Measurements from ENCODE around the gene B3GNT8. TPM values are rescaled to one million over a fixed set of nuclear protein-coding genes. Genes with fewer than 3 reads are reported as not detected.
A peak's percentile ranks its signal among the peaks of the same experiment; 100 is the strongest.

Gene B3GNT8
- total and polyA plus RNA-seq, 9 of the 15 experiments (the other 6 are each of a cell fraction or from before 2014, with no cell fraction given), result 0.11 to 2.9 (median 0.65) TPM; not detected in 2

DNA sequence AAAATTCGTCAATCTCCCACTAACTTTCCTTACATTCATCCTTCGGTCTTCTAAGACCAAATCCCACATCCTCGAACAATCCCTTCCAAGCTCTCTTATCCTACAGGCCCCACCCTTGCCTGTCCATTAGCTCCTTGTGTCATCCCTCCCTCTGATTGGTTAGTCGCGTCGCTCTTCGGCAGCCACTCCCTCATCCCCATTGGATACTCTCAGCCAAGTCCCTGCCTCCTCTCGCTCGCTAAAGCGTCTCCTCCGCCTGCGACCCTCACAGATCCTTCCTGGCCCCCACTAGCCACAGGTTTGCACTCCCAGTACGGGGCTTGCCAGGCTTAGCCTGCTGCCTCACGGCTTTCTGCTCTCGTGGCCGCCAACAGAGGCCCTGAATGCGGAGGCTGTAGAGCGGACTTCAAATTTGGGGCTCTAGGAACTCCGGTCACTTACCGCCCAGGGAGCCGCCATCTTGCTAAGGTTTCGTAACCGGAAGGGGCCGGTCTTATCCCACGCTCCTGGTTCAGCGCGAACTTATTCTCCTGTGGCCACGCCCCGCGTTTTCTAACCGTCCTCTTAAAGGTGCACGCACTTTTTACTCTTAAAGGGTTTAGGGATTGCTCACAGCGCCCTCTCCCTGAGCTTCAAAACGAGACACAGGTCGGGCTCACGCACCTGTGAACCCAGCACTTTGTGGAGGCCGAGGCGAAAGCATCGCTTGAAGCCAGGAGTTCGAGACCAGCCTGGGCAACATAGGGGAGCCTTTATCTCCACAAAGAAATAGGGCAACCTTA is 12.5 kb upstream of the B3GNT8 start, which contains the start of gene DMAC2:
TSS of gene DMAC2 (minus strand) at position 472 of the 782 bp plus-strand sequence. CDS start at position 459, 13 bp downstream.
- H2AFZ ChIP-seq (ENCODE audit: low read depth, low read length), result peak within 1 kb of the TSS; percentile 98
- no peaks in the 10 kb centered on the region for H3K9me3 ChIP-seq (replicated peaks; ENCODE audit: control insufficient read depth, insufficient read depth, low read depth, low read length)
- intact Hi-C loops (cut with micrococcal nuclease) (loop anchor here (2.0 to 10.0 kb wide), 4 partner anchors 75 to 235 kb away; partner anchors contain the start of genes B9D2 and HNRNPUL1), in situ Hi-C loops (cut with MboI) (no loop called here)
- peak; percentile 98 for ATAC-seq
- BruUV-seq (replicated peaks), result TSS peak; percentile 83
- no peaks in the 10 kb centered on the region for H3K9me1 ChIP-seq (ENCODE audit: control insufficient read depth, insufficient read depth, low read length)
- under 1% methylated on average over 40 of the region's 40 CpGs for WGBS (ENCODE audit: insufficient coverage, low coverage, missing lambda C conversion rate)
- ChIA-PET POLR2A (interaction anchor here (0.6 to 2.5 kb wide), 14 partner anchors 8 to 456 kb away, joined by 3 to 11 read pairs (median 4); partner anchors contain the start of genes B3GNT8 and HNRNPUL1), CTCF (ENCODE audit: low intra/inter-chr PET ratio) (no interaction called here)
- H3K4me3 ChIP-seq, result peak within 1 kb of the TSS; percentile 72
- H3K4me1 ChIP-seq (replicated peaks in 1 of 2; ENCODE audit: control insufficient read depth in 2 of 2, insufficient read depth in 2 of 2, low read length in 2 of 2), result peaks cover 6 to 23% of the 10 kb centered on the region in 2 experiments; a peak in 4 of 5 replicates
- FAIRE-seq, result peak; percentile 100
- H3K36me3 ChIP-seq (ENCODE audit: control insufficient read depth, insufficient read depth, low read length), result peaks cover 13% of the 10 kb centered on the region; the same call in 1 of the 3 replicates
- peak within 1 kb of the TSS; percentile 87 for H3K4me2 ChIP-seq (ENCODE audit: insufficient read depth, low read length)
- peaks cover 0 to 5% of the 10 kb centered on the region in 2 experiments; a peak in 2 of 5 replicates for H3K27me3 ChIP-seq (ENCODE audit: control insufficient read depth in 2 of 2, insufficient read depth in 2 of 2, low read length in 2 of 2)
- peak within 1 kb of the TSS; percentile 95 for H3K27ac ChIP-seq (ENCODE audit: extremely low read depth, low read depth, low read length)
- no peaks in the 10 kb centered on the region for H4K20me1 ChIP-seq (replicated peaks; ENCODE audit: control insufficient read depth, insufficient read depth, low read length)
- H3K79me2 ChIP-seq (ENCODE audit: control insufficient read depth, insufficient read depth, low read length), result peaks cover 10% of the 10 kb centered on the region
- peak; percentile 95 to 99 (median 97) for DNase-seq (ENCODE audit: extremely low read depth in 1 of 4, low spot score in 3 of 4)
- H3K9ac ChIP-seq (ENCODE audit: insufficient read depth in 1 of 2, low read depth in 2 of 2, low read length in 2 of 2), result peak within 1 kb of the TSS; percentile 91 to 100
- TF ChIP-seq CHD4 (IDR thresholded peaks at IDR 0.05; ENCODE audit: insufficient read depth, insufficient replicate concordance, low read depth, low read length, poor library complexity, severe bottlenecking) (no peak), BDP1 (IDR thresholded peaks at IDR 0.05; ENCODE audit: insufficient read depth, insufficient read length) (no peak), POLR2AphosphoS5 (IDR thresholded peaks at IDR 0.05; ENCODE audit: control insufficient read depth, insufficient read depth, low read depth, low read length) (peak; percentile 87), PKNOX1 (IDR thresholded peaks at IDR 0.05) (peak; percentile 91), FOXA3 (CRISPR knock-in tag; conservative IDR thresholded peaks at IDR 0.05 in 1 of 2, IDR thresholded peaks at IDR 0.05 in 1 of 2) (peak in 1 of 2 experiments; percentile 52; a peak in 1 of 4 replicates), ZNF395 (CRISPR knock-in tag; IDR thresholded peaks at IDR 0.05) (no peak), ZNF444 (CRISPR knock-in tag; IDR thresholded peaks at IDR 0.05) (no peak), DEAF1 (CRISPR knock-in tag; IDR thresholded peaks at IDR 0.05) (no peak), SNRNP70 (optimal IDR thresholded peaks at IDR 0.05; ENCODE audit: low read depth, low read length) (no peak), ZNF79 (CRISPR knock-in tag; IDR thresholded peaks at IDR 0.05; ENCODE audit: low read depth) (no peak), HOXB6 (CRISPR knock-in tag; IDR thresholded peaks at IDR 0.05; ENCODE audit: borderline replicate concordance) (no peak)
- TF ChIP-seq, protein P1, sequence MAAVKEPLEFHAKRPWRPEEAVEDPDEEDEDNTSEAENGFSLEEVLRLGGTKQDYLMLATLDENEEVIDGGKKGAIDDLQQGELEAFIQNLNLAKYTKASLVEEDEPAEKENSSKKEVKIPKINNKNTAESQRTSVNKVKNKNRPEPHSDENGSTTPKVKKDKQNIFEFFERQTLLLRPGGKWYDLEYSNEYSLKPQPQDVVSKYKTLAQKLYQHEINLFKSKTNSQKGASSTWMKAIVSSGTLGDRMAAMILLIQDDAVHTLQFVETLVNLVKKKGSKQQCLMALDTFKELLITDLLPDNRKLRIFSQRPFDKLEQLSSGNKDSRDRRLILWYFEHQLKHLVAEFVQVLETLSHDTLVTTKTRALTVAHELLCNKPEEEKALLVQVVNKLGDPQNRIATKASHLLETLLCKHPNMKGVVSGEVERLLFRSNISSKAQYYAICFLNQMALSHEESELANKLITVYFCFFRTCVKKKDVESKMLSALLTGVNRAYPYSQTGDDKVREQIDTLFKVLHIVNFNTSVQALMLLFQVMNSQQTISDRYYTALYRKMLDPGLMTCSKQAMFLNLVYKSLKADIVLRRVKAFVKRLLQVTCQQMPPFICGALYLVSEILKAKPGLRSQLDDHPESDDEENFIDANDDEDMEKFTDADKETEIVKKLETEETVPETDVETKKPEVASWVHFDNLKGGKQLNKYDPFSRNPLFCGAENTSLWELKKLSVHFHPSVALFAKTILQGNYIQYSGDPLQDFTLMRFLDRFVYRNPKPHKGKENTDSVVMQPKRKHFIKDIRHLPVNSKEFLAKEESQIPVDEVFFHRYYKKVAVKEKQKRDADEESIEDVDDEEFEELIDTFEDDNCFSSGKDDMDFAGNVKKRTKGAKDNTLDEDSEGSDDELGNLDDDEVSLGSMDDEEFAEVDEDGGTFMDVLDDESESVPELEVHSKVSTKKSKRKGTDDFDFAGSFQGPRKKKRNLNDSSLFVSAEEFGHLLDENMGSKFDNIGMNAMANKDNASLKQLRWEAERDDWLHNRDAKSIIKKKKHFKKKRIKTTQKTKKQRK (IDR thresholded peaks at IDR 0.05; ENCODE audit: borderline replicate concordance, low read depth, low read length), result no peak

All from K562 (cell line).